ENCODE data around the gene IGFL2.
"Not testable (repeated sequence)": the region's sequence is repeated elsewhere in the genome, so short reads cannot be mapped to it uniquely, and the experiment has no call there.

The IGFL2 gene

DNA sequence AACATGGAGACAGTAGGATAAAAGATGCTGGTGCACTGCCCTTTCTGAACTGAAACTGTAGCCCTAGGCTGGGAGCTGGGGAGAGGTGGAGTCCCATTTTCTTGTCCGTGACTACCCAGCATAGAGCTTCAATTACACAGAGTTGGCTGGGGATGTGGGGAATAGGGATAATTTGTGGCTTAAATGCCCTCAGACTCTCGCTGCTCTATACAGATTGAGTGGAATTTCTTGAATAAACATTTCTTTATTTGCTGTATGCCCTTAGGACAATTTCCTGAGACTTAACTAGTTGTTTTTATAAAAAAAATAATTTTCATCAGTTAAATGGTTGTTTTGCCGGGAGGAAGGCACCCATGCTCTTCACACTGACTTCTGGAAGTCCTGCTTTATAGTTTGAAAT lies 7.2 kb downstream of the IGFL2 start:
- H3K4me1 ChIP-seq (ENCODE audit: control insufficient read depth in 1 of 2, insufficient read depth in 1 of 2, low read depth in 1 of 2, low read length in 1 of 2): no peaks in the 10 kb centered on the region
- no peak overlapping the region for H3K4me3 ChIP-seq (ENCODE audit: low read depth in 1 of 2, low read length in 1 of 2)
- peaks cover 74% of the 10 kb centered on the region for H3K27me3 ChIP-seq
- TF ChIP-seq, protein P1, sequence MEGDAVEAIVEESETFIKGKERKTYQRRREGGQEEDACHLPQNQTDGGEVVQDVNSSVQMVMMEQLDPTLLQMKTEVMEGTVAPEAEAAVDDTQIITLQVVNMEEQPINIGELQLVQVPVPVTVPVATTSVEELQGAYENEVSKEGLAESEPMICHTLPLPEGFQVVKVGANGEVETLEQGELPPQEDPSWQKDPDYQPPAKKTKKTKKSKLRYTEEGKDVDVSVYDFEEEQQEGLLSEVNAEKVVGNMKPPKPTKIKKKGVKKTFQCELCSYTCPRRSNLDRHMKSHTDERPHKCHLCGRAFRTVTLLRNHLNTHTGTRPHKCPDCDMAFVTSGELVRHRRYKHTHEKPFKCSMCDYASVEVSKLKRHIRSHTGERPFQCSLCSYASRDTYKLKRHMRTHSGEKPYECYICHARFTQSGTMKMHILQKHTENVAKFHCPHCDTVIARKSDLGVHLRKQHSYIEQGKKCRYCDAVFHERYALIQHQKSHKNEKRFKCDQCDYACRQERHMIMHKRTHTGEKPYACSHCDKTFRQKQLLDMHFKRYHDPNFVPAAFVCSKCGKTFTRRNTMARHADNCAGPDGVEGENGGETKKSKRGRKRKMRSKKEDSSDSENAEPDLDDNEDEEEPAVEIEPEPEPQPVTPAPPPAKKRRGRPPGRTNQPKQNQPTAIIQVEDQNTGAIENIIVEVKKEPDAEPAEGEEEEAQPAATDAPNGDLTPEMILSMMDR (IDR thresholded peaks at IDR 0.05): no peak
- no peaks in the 10 kb centered on the region for H3K9me3 ChIP-seq
- H3K36me3 ChIP-seq: no peaks in the 10 kb centered on the region
- H3K27ac ChIP-seq: no peak overlapping the region

DNA sequence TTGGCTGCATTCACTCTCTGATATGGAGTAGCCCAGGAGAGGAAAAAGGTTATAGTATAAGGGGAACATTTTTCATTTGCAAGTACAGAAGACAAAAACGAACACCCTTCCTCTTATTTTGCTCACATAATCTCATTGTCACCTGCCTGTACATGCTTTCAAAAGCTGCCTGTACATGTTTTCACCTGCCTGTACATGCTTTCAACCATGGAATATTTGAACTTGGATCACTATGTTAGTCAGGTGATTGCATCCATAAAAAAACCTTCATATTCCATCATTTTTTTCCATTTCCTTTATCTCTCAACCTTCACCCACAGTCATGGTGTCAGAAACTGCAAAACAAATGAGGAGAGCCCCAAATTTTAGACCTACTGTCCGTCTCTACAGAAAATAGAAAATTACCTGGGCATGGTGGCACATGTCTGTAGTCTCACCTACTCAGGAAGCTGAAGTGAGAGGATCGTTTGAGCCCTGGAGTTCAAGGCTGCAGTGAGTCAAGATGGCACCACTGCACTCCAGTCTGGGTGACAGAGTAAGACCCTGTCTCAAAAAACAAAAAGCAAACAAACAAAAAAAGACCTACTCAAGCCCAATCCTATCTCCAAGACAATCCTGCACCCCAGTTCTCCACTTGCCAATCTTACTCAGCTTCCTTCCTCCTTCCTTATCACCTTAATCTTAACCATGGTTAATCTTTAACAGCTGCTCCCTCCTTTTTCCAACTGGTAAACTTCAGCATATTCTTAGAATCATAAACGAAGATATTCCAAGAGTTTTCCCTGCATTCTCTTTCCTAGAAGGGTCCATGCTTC lies 11.6 kb downstream of the IGFL2 start:
- H3K4me3 ChIP-seq (ENCODE audit: low read depth in 1 of 2, low read length in 1 of 2): no peak overlapping the region
- no peak overlapping the region for H3K27ac ChIP-seq
- H3K9me3 ChIP-seq: no peaks in the 10 kb centered on the region
- TF ChIP-seq, protein P1 (IDR thresholded peaks at IDR 0.05): no peak
- no peaks in the 10 kb centered on the region for H3K36me3 ChIP-seq
- H3K27me3 ChIP-seq: peaks cover 47% of the 10 kb centered on the region
- H3K4me1 ChIP-seq (ENCODE audit: control insufficient read depth in 1 of 2, insufficient read depth in 1 of 2, low read depth in 1 of 2, low read length in 1 of 2): no peaks in the 10 kb centered on the region

DNA sequence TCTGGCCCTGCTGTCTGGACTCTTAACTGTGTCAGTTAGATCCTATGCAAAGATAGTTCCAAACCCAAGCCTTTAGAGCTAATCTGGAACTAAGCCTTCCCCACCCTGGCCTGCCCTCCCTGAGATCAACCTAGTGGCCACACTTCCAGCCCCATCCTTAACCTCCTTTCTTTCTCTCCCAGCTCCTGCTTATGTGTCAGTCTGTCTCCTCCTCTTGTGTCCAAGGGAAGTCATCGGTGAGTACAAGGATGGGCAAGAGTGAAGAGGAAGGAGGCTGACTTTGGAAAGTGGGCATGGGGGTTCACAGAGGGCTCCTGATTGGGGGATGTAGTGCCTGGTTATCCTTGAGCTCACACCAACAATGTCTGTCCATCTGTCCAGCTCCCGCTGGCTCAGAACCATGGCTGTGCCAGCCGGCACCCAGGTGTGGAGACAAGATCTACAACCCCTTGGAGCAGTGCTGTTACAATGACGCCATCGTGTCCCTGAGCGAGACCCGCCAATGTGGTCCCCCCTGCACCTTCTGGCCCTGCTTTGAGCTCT lies 12.3 kb downstream of the IGFL2 start:
- Histone ChIP-seq H3K36me3 (no peaks in the 10 kb centered on the region), H3K9me3 (no peaks in the 10 kb centered on the region)
- TF ChIP-seq, protein P1 (IDR thresholded peaks at IDR 0.05): no peak

DNA sequence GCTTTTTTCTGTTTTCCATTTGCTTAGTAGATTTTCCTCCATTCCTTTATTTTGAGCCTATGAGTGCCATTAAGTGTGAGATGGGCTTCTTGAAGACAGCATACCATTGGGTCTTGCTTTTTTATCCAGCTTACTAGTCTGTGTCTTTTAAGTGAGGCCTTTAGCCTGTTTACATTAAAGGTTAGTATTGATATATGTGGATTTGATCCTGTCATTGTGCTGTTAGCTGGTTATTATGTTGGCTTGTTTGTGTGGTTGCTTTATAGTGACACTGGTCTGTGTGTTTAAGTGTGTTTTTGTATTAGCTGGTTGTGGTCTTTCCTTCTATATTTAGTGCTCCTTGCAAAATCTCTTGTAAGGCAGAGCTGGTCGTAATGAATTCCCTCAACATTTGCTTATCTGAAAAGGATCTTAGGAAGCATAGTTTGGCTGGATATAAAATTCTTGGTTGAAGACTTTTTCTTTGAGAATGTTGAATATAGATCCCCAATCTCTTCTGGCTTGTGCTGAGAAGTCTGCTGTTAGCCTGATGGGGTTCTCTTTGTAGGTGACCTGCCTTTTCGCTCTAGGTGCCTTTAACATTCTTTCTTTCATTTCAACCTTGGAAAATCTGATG lies 13.7 kb downstream of the IGFL2 start:
- H3K27me3 ChIP-seq: peaks cover 27% of the 10 kb centered on the region
- H3K27ac ChIP-seq; H3K4me1 ChIP-seq (ENCODE audit: control insufficient read depth in 1 of 2, insufficient read depth in 1 of 2, low read depth in 1 of 2, low read length in 1 of 2); H3K9me3 ChIP-seq; H3K36me3 ChIP-seq; H3K4me3 ChIP-seq (ENCODE audit: low read depth in 1 of 2, low read length in 1 of 2): not testable (repeated sequence)

More for the DNA sequence above, 12.3 kb downstream of the IGFL2 start:
- Histone ChIP-seq H3K27ac (no peak overlapping the region), H3K27me3 (peaks cover 41% of the 10 kb centered on the region), H3K4me1 (ENCODE audit: control insufficient read depth in 1 of 2, insufficient read depth in 1 of 2, low read depth in 1 of 2, low read length in 1 of 2) (no peaks in the 10 kb centered on the region), H3K4me3 (ENCODE audit: low read depth in 1 of 2, low read length in 1 of 2) (no peak overlapping the region)

DNA sequence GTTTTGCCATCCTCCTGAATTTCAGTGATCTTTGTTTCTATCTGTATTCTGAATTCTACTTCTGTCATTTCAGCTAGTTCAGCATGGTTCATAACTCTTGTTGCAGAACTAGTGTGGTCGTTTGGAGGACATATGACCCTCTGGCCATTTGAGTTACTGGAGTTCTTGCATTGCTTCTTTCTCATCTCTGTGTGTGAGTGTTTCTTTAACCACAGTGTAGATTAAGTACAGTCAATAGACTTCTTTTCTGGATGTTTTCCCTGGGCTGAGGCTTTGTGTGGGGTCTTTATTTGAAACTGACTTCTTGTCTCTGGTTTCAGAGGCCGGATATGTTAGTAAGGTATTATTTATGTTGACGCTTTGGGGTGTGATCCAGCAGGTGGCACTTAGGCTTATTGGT lies 14.7 kb downstream of the IGFL2 start:
- H3K9me3 ChIP-seq: no peaks in the 10 kb centered on the region
- H3K27ac ChIP-seq: no peak overlapping the region
- no peaks in the 10 kb centered on the region for H3K4me1 ChIP-seq (ENCODE audit: control insufficient read depth in 1 of 2, insufficient read depth in 1 of 2, low read depth in 1 of 2, low read length in 1 of 2)
- TF ChIP-seq, protein P1 (IDR thresholded peaks at IDR 0.05): no peak
- peaks cover 20% of the 10 kb centered on the region for H3K27me3 ChIP-seq
- H3K36me3 ChIP-seq: no peaks in the 10 kb centered on the region
- no peak overlapping the region for H3K4me3 ChIP-seq (ENCODE audit: low read depth in 1 of 2, low read length in 1 of 2)

Measured in neutrophil (primary cell).